Coronary artery (tissue), 2 donors: ENCODE measurements around the gene ZNF358.

ENCODE experiments used
- DNase-seq: peaks from one replicate; pipeline ENCODE4 v3.0.0-alpha.2; 2017; ENCODE audit warnings: low spot score
- H3K27ac ChIP-seq, 2 donors: fragments of 200-600 bp; sonication (generic); one replicate each; pipeline ENCODE4 v1.5.1; 2016 to 2019
- H3K4me3 ChIP-seq: fragments of 200-600 bp; sonication (generic); 2 replicates; pipeline ENCODE4 v1.5.1; 2016; ENCODE audit warnings: mild to moderate bottlenecking, moderate library complexity
- CTCF ChIP-seq: fragments of 200-600 bp; sonication (generic); IDR thresholded peaks from one replicate; pipeline ENCODE4 v1.5.1; 2019; ENCODE audit warnings: antibody characterized with exemption

Gene ZNF358

GRCh38 chr19:7489609-7490044, 26.3 kb upstream of the ZNF358 start:
- TF ChIP-seq CTCF, result no peak
- Histone ChIP-seq H3K4me3 (peak overlapping the region; percentile 69), H3K27ac (no peak overlapping the region)
- no peak for DNase-seq

DNA sequence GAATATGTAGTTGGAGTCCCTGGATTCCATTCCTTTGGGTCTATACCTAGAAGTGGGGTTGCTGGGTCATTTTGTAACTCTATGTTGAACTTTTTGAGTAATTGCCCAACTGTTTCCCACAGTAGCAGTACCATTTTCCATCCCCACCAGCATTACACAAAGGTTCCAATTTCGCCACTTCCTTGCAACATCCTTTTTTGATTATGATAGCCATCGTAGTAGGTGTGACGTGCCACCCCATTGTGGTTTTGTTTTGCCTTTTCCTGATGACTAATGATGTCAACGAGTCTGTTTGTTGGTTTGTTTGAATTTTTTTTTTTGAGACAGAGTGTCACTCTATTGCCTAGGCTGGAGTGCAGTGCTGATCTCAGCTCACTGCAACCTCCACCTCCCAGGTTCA, 23.8 kb upstream of the ZNF358 start:
- TF ChIP-seq CTCF, result no peak

DNA sequence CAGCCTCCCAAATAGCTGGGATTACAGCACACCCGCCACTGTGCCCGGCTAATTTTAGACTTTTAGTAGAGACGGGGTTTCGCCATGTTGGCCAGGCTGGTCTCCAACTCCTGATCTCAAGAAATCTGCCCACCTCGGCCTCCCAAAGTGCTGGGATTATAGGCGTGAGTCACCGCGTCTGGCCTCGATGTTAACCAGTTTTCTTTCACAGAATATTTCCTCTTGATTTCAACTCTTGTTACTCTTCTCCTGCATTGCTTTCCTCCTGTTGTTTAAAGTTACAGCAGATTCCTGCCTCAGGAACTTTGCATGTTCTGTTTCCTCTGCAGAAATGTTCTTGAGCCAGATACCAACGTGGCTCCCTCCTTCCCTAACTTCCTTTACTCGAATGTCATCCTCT, 23.3 kb upstream of the ZNF358 start:
- DNase-seq, result no peak
- Histone ChIP-seq H3K27ac (no peak overlapping the region), H3K4me3 (no peak overlapping the region)
- no peak for TF ChIP-seq CTCF

More for the DNA sequence above, 23.8 kb upstream of the ZNF358 start:
- DNase-seq, result no peak
- Histone ChIP-seq H3K4me3 (no peak overlapping the region), H3K27ac (no peak overlapping the region)

DNA sequence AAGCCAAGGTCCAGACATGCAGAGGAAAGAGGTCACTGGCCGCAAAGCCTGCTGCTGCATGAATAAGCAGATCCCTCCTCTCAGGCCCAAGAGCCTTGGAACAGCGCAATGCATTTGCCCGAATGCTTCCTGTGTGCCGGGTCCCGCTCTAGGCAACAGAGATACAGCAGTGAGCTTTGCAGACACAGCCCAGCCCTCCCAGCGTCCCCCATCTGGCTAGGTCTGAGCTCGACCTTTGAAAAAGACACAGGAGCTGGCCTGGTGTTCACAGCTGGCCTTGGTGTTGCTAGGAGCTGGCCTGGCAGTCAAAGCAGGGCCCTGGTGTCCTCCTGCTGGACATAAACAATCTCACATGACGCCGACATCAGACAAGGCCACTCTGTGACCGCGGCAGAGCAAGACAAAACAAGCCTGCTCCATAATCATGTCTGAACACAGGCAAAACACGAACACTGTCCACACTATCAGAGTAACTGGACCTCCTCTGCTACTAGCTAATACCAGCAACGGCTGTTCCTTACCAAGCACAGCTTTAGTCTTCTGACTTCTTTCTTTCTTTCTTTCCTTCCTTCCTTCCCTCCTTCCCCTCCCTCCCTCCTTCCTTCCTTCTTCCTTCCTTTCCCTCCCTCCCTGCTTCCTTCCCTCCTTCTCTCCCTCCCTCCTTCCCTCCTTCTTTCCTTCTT, 21.3 kb upstream of the ZNF358 start:
- TF ChIP-seq CTCF, result no peak
- H3K27ac ChIP-seq, result peak overlapping the region; percentile 42 to 79
- no peak for DNase-seq
- peak overlapping the region; percentile 11 for H3K4me3 ChIP-seq

- no peak for TF ChIP-seq CTCF
- no peak for DNase-seq
- H3K27ac ChIP-seq, result no peak overlapping the region
- no peak overlapping the region for H3K4me3 ChIP-seq
Observed at GRCh38 chr19:7497292-7497691, 18.6 kb upstream of the ZNF358 start.

DNA sequence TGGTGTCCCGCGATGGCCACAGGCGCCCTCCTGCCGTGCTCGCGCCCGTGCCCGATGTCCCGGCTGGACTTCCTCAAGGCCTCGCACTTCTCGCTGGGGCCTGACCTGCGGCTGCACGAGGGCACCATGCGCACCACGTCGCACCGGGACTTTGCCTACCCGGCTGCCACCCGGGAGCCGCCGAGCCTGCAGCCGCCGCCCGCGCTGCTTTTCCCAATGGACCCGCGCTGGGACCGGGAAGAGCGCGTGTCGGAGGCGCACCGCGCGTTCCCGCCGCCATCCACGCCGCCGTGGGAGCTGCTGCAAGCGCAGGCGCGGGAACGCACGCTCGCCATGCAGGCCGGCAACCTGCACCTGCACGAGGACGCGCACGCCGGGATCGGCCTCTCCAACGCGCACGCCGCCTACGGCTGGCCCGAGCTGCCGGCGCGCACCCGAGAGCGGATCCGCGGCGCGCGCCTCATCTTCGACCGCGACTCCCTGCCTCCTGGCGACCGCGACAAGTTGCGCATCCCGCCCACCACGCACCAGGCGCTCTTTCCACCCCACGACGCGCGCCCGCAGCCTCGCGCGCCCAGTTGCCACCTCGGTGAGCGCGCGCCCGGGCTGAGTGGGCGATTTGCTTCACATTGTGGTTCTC, 15.0 kb upstream of the ZNF358 start:
- no peak for DNase-seq
- no peak overlapping the region for H3K27ac ChIP-seq
- peak overlapping the region; percentile 74 for H3K4me3 ChIP-seq
- TF ChIP-seq CTCF, result no peak

DNA sequence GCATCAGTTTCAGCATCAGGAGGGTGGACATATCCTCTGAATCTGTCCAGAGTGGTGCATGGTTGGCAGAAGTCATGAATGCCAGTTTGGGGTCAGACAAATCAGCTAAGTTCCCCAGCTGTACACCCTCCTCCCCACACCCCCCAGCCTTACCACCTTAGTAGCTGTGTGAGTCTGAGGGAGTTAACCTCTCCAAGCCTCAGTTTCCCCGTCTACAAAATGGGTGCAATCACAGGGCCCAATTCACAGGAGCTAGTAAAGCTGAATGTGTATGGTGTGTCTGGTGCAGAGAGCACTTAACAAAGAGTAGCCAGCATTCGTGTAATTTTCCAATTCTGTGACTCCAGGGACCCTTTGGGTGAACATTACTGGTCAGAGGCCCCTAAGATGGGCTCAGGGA, 13.4 kb upstream of the ZNF358 start:
- no peak for DNase-seq
- no peak for TF ChIP-seq CTCF
- Histone ChIP-seq H3K4me3 (no peak overlapping the region), H3K27ac (no peak overlapping the region)
